Mesothelial cell of epicardium (in vitro differentiated cells): ENCODE data around the gene DKK2. TPM values are rescaled to one million over a fixed set of nuclear protein-coding genes. Genes with fewer than 3 reads are reported as not detected.

ENCODE experiments used
- DNase-seq, 2 experiments: peaks; one replicate each; pipeline ENCODE4 v3.0.0; 2021; ENCODE audit warnings: low spot score in 2 of 2; ENCODE audit not compliant: unreplicated experiment in 2 of 2
- H3K27ac Mint-ChIP-seq: 2 replicates; pipeline ENCODE4 v1.8.0; 2021; ENCODE audit warnings: mixed read lengths
- H3K27me3 Mint-ChIP-seq: 2 replicates; pipeline ENCODE4 v1.8.0; 2021; ENCODE audit warnings: low read depth, mixed read lengths
- H3K36me3 Mint-ChIP-seq: 2 replicates; pipeline ENCODE4 v1.8.0; 2021; ENCODE audit warnings: mixed read lengths
- H3K4me1 Mint-ChIP-seq: 2 replicates; pipeline ENCODE4 v1.8.0; 2021; ENCODE audit warnings: mixed read lengths
- H3K4me3 Mint-ChIP-seq: 2 replicates; pipeline ENCODE4 v1.8.0; 2021; ENCODE audit warnings: mild to moderate bottlenecking, moderate library complexity, mixed read lengths
- H3K9me3 Mint-ChIP-seq: 2 replicates; pipeline ENCODE4 v1.8.0; 2021; ENCODE audit warnings: mixed read lengths
- CTCF ChIP-seq: fragments of 200-600 bp; sonication (generic); IDR thresholded peaks from one replicate; pipeline ENCODE4 v1.5.0; 2021; ENCODE audit warnings: antibody characterized with exemption; ENCODE audit not compliant: unreplicated experiment
- total RNA-seq: library from RNA; stranded (reverse); gene quantifications from 3 replicates; pipeline ENCODE4 v1.2.1, GENCODE V29; 2021

DKK2 gene
- total RNA-seq, 1 donor from 2014 or later = 25.3 TPM

DNA sequence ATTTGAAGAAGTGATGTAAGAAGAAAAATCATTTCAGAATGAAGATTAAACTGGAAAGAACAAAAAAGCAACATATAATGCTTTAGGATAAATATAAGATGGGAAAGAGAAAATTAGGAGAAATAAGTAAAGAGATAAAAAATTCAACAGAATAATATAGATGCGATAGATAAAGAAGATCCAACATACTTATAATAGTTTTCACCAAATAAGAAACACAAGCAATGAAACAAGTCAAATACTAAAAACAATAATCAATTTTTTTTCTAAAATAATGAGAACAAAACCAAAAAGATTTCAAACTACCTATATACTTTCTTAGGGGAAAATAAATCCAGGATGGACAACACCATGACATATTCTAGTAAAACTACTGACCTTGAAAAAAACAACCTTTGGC lies 10.1 kb upstream of the DKK2 start:
- TF ChIP-seq CTCF = no peak
- peaks cover 3% of the 10 kb centered on the region for H3K27me3 Mint-ChIP-seq
- H3K9me3 Mint-ChIP-seq = peaks cover 23% of the 10 kb centered on the region
- peaks cover 5% of the 10 kb centered on the region for H3K36me3 Mint-ChIP-seq
- H3K27ac Mint-ChIP-seq = no peak overlapping the region
- no peak overlapping the region for H3K4me3 Mint-ChIP-seq
- DNase-seq = no peak
- H3K4me1 Mint-ChIP-seq = no peaks in the 10 kb centered on the region

DNA sequence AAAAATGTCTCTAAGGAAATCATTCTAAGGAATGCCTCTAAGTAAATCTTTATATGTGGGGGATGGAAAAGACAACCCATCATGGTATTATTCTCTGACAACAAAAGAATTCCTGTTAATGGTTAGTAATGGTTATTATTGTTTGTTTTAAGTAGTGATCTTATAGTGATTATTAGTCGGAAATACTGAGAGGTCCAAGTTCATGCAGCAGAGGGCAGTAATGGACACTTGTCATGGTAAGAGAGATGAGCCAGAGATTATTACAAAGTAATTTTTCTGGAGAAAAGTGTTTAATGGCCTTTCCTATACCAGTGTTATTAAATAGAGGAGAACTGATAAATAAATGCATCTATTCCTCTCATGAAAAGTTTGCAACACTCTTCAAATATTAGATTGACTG lies 8.1 kb upstream of the DKK2 start:
- Mint-ChIP-seq H3K36me3 (peaks cover 5% of the 10 kb centered on the region), H3K27me3 (peaks cover 22% of the 10 kb centered on the region), H3K4me1 (no peaks in the 10 kb centered on the region), H3K4me3 (no peak overlapping the region), H3K27ac (no peak overlapping the region), H3K9me3 (peaks cover 23% of the 10 kb centered on the region)
- no peak for TF ChIP-seq CTCF
- no peak for DNase-seq

GRCh38 chr4:107037199-107037584 lies 1.1 kb upstream of the DKK2 start:
- TF ChIP-seq CTCF = no peak
- Mint-ChIP-seq H3K36me3 (no peaks in the 10 kb centered on the region), H3K27ac (no peak overlapping the region), H3K4me1 (peaks cover 43% of the 10 kb centered on the region), H3K9me3 (no peaks in the 10 kb centered on the region), H3K27me3 (peaks cover 90% of the 10 kb centered on the region), H3K4me3 (peak overlapping the region; percentile 88)
- peak; percentile 30 to 62 for DNase-seq

GRCh38 chr4:107036584-107037198 lies 578 bp upstream of the DKK2 start:
- peak overlapping the region; percentile 88 for H3K4me3 Mint-ChIP-seq
- DNase-seq = peak in 1 of 2 experiments; percentile 37
- no peaks in the 10 kb centered on the region for H3K36me3 Mint-ChIP-seq
- peaks cover 43% of the 10 kb centered on the region for H3K4me1 Mint-ChIP-seq
- peak overlapping the region; percentile 75 for H3K27ac Mint-ChIP-seq
- peaks cover 93% of the 10 kb centered on the region for H3K27me3 Mint-ChIP-seq
- no peak for TF ChIP-seq CTCF
- no peaks in the 10 kb centered on the region for H3K9me3 Mint-ChIP-seq

GRCh38 chr4:107034996-107035818 lies 906 bp downstream of the DKK2 start:
- peaks cover 93% of the 10 kb centered on the region for H3K27me3 Mint-ChIP-seq
- H3K4me1 Mint-ChIP-seq = peaks cover 43% of the 10 kb centered on the region

More at GRCh38 chr4:107034996-107035818, 906 bp downstream of the DKK2 start:
- Mint-ChIP-seq H3K36me3 (no peaks in the 10 kb centered on the region), H3K9me3 (no peaks in the 10 kb centered on the region), H3K27ac (peak overlapping the region; percentile 75), H3K4me3 (peak overlapping the region; percentile 88)
- no peak for TF ChIP-seq CTCF
- peak in 1 of 2 experiments; percentile 56 for DNase-seq
